Right ventricle myocardium inferior (tissue), 1 donor: ENCODE results near the gene AKAP6. TPM values are rescaled to one million over a fixed set of nuclear protein-coding genes. Genes with fewer than 3 reads are reported as not detected.

Experiments used
- ATAC-seq: fragments of 200-7000 bp; cut with Tn5 transposase; one replicate; pipeline ENCODE4 v1.9.1; 2020; ENCODE audit warnings: mild to moderate bottlenecking, moderate library complexity
- DNase-seq: peaks from one replicate; pipeline ENCODE4 v3.0.0; 2021; ENCODE audit errors: missing footprints
- intact Hi-C: fragments of 100-400 bp; cut with DNase I; formaldehyde crosslinking; loops from one replicate; pipeline ENCODE4 v1.11.0; 2022
- total RNA-seq: library from RNA; stranded (reverse); fragmentation: NEBNext Ultra II Directional; extraction: Animal tissue kit (Norgen Biotek cat#: 25700); gene quantifications from one replicate; pipeline ENCODE4 v1.2.1, GENCODE V29; 2021
- donor health status: DM: no; HTN: yes; CAD: no; lungs with severe emphysema.

The AKAP6 gene
- total RNA-seq, 1 donor from 2014 or later = 160 TPM

- no peak for ATAC-seq
- DNase-seq = no peak
- intact Hi-C loops = no loop called here
Measured at GRCh38 chr14:32696325-32697091, 367.4 kb downstream of the AKAP6 start.

GRCh38 chr14:32697114-32697513, 368.0 kb downstream of the AKAP6 start:
- intact Hi-C loops = no loop called here
- ATAC-seq = no peak
- DNase-seq = no peak

- intact Hi-C loops = no loop called here
- ATAC-seq = no peak
- DNase-seq = no peak
Measured at GRCh38 chr14:32697704-32698103, 368.6 kb downstream of the AKAP6 start.

- DNase-seq (no peak), ATAC-seq (no peak)
- intact Hi-C loops = no loop called here
Measured at GRCh38 chr14:32698831-32699230, 369.7 kb downstream of the AKAP6 start.

- ATAC-seq (no peak), DNase-seq (no peak)
- intact Hi-C loops = loop anchor here (5.0 to 10.0 kb wide), 3 partner anchors 74 to 1093 kb away; partner anchors contain the start of gene NPAS3
Measured at GRCh38 chr14:32701475-32701874, 372.4 kb downstream of the AKAP6 start.

- no peak for ATAC-seq
- no peak for DNase-seq
- intact Hi-C loops = loop anchor here (5.0 to 10.0 kb wide), 3 partner anchors 75 to 1093 kb away; partner anchors contain the start of gene NPAS3
Measured at GRCh38 chr14:32702088-32702487, 373.0 kb downstream of the AKAP6 start.

- peak; percentile 77 for ATAC-seq
- DNase-seq = peak; percentile 68
- intact Hi-C loops = loop anchor here (5.0 to 10.0 kb wide), 3 partner anchors 75 to 1092 kb away; partner anchors contain the start of gene NPAS3
Measured at GRCh38 chr14:32702562-32702961, 373.5 kb downstream of the AKAP6 start.

- intact Hi-C loops = loop anchor here (5.0 to 10.0 kb wide), 3 partner anchors 76 to 1092 kb away; partner anchors contain the start of gene NPAS3
- ATAC-seq (peak; percentile 80), DNase-seq (no peak)
Measured at GRCh38 chr14:32703183-32703621, 374.1 kb downstream of the AKAP6 start.

GRCh38 chr14:32706721-32707519, 377.8 kb downstream of the AKAP6 start:
- intact Hi-C loops = loop anchor here (5.0 to 10.0 kb wide), 3 partner anchors 130 to 1088 kb away; partner anchors contain the start of gene NPAS3
- no peak for DNase-seq
- no peak for ATAC-seq

- no peak for DNase-seq
- intact Hi-C loops = loop anchor here (5.0 to 10.0 kb wide), 3 partner anchors 131 to 1087 kb away; partner anchors contain the start of gene NPAS3
- no peak for ATAC-seq
Measured at GRCh38 chr14:32707742-32708500, 378.8 kb downstream of the AKAP6 start.

GRCh38 chr14:32709027-32709426, 379.9 kb downstream of the AKAP6 start:
- intact Hi-C loops = loop anchor here (5.0 to 10.0 kb wide), 3 partner anchors 132 to 1086 kb away; partner anchors contain the start of gene NPAS3
- peak; percentile 77 for ATAC-seq
- no peak for DNase-seq

- ATAC-seq = no peak
- intact Hi-C loops = no loop called here
- DNase-seq = no peak
Measured at GRCh38 chr14:32710231-32710671, 381.2 kb downstream of the AKAP6 start.

GRCh38 chr14:32710731-32711680, 381.9 kb downstream of the AKAP6 start:
- DNase-seq (no peak), ATAC-seq (no peak)
- intact Hi-C loops = no loop called here

- no peak for DNase-seq
- no peak for ATAC-seq
- intact Hi-C loops = no loop called here
Measured at GRCh38 chr14:32713856-32714255, 384.8 kb downstream of the AKAP6 start.

- intact Hi-C loops = no loop called here
- ATAC-seq (no peak), DNase-seq (no peak)
Measured at GRCh38 chr14:32719601-32720000, 390.5 kb downstream of the AKAP6 start.

- no peak for DNase-seq
- no peak for ATAC-seq
- intact Hi-C loops = loop anchor here (10.0 kb wide), 1 partner anchor 104 kb away; no protein-coding TSS in a partner anchor
Measured at GRCh38 chr14:32720927-32721326, 391.8 kb downstream of the AKAP6 start.

GRCh38 chr14:32722631-32723183, 393.6 kb downstream of the AKAP6 start:
- DNase-seq = no peak
- peak; percentile 18 for ATAC-seq
- intact Hi-C loops = loop anchor here (10.0 kb wide), 1 partner anchor 102 kb away; no protein-coding TSS in a partner anchor
